ENCODE measurements around the gene JCAD.
"Not testable (repeated sequence)": the region's sequence is repeated elsewhere in the genome, so short reads cannot be mapped to it uniquely, and the experiment has no call there.

JCAD gene

DNA sequence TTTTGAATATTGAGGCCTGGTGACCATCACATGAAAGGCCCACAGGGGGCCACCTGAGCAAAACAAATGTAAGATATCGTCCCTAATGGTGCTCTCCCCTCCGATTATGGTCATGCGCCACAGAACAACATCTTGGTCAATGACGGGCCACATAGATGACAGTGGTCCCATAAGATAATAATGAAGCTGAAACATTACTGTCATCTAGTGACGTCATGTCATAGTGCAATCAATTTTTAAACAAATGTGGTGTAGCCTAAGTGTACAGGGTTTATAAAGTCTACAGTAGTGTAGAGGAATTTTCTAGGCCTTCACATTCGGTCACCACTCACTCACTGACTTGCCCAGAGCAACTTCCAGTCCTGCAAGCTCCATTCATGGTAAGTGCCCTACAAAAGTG, 36.8 kb downstream of the JCAD start:
- DNase-seq: no peak

DNA sequence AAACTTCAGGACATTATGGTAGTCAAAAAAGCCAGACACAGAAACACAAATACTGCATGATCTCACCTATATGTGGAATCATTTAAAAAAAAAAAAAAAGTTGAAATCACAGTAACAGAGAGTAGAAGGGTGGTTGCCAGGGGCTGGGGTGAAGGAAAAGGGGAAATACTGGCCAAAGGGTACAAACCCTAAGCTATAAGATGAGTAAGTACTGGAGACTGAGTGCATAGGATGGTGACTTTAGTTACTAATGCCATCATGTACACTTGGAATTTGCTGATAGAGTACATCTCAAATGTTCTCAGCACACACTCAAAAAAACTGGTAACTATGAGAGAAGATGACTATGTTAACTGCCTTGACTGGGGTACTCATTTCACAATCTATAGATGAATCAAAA, 39.9 kb downstream of the JCAD start:
- no peak for DNase-seq

DNA sequence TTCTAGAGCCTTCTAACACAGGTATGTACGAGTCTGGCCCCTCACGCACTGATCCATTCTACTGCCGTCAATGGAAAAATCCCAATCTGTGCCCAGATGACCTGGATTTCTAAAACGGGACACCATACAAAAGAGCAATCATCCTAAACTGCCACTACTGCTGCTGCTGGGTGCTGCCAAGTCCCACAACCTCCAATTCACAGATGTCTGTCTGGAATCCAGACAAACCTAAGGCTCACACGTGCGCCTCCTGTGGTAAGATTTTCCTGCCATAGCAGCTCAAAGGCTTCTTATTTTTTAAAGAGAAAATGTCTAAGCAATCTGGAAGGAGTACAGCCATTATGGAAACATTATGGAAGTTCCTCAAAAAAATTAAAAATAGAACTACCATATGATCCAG, 40.9 kb downstream of the JCAD start:
- DNase-seq: peak in 1 of 4 experiments; percentile 11

GRCh38 chr10:30017966-30018365, 41.4 kb downstream of the JCAD start:
- DNase-seq: no peak

DNA sequence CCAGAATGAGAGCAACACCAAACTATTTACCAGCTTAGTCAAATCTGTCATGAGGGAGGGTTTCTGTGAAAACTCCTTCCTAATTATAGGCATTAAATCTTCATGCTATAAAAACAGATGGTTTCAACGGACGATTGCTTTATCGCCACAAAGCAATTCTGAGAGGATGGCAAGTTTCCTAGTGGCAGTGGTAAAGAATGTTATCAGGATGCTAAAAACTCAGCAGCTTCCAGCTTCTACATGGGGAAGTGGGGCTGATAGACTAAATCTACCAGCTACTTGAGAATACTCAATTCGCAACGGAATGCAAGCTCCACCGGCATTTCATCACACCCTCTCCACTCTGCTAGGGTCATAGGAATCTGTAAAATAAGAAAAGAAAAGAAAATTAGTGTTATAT, 41.8 kb downstream of the JCAD start:
- DNase-seq: no peak

- DNase-seq: no peak
Observed at GRCh38 chr10:30014511-30014910, 44.9 kb downstream of the JCAD start.

GRCh38 chr10:30013757-30014156, 45.6 kb downstream of the JCAD start:
- DNase-seq: no peak

DNA sequence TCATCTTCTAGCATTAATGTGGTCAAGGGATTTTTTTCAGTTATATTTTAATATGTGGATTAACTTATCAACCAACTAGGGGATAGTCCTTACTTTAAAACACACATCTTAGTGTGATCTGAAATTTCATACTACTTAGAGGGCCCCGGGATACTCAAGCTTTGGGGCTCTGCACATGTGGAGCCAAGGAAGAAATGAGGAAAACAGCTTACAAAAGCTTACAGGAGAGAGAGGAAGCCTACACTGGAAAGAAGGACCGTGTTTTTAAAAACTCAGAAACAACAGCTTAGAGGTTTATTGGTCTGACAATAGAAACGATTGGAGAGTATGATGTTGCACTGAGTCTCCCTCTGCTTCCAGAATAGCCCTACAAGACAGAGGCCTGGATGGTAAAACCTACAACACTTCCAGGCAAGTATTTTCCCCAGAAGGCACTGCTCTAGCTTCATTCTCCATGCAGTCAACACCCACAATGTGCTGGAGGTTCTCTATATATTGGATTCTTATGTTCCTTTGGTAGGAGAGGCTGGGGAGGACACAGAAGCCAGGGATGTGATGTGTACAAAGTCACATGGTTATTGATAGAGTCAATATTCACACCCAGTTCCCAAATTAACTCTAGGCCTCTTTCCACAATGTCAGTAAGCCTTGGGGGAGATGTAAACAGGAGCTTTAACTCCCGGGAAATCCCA, 47.3 kb downstream of the JCAD start:
- DNase-seq: no peak

GRCh38 chr10:30011396-30011795, 48.0 kb downstream of the JCAD start:
- no peak for DNase-seq

DNA sequence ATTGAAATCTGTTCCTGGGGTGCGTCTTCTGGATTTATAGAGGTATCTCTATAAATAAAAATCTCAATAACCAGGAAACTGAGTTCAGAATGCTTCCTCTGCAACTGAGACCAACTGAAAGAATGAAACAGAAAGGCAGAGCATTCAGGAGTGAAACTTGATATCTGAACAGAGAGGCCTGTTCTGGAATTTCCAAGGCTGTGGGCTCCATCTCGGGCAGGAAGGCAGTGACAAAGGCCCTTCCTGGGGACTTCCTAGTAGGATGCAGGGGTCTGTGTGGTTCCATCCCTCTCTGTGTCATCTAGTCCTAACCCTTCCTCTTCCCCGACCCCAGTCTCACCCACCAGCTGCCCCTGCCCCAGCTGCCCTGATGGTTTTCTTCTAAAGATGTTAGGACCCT, 52.0 kb downstream of the JCAD start:
- DNase-seq: no peak

- no peak for DNase-seq
Observed at GRCh38 chr10:30006410-30006809, 53.0 kb downstream of the JCAD start.

DNA sequence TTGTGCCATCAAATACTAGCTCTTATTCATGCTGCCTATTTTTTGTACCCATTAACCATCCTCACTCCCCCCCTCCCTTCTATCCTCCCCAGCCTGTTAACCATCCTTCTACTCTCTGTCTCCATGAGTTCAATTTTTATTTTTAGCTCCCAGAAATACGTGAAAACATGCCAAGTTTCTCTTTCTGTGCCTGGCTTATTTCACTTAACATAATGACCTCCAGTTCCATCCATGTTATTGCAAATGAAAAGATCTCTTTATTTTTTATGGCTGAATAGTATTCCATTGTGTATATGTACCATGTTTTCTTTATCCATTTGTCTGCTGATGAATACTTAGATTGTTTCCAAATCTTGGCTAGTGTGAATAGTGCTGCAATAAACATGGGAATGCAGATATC, 54.3 kb downstream of the JCAD start:
- not testable (repeated sequence) for DNase-seq

- peak; percentile 43 to 73 (median 60) for DNase-seq
Observed at GRCh38 chr10:30002426-30003266, 56.7 kb downstream of the JCAD start.

- DNase-seq: no peak
Observed at GRCh38 chr10:30000802-30001571, 58.4 kb downstream of the JCAD start.

DNA sequence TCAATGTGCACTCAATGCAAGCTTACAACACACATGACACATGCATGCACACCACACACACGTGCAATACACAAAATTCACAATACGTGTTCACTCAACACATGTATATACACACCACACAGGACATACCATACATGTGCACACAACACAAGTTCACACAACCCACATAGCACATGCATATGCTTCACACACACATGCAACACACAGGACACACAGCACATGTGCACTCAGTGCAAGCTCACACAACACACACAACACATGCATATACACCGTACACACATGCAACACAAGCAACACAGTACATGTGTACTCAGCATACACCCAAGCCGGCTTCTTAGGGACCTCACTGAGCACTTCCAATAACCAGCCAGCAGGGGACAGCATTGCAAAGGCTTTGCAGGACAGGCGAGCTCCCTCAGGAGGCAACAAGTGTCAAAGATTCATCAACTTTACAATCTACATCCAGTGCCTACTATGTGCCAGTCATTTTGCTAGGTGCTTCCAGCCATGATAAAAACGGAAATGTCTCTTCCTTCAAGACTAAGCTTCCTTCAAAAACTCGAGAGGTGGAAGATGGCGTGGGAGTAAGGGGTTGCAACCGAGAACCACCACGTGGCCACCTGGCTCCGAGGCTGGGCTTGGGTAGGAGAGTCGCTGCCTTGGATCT, 61.1 kb downstream of the JCAD start:
- peak; percentile 86 to 89 (median 88) for DNase-seq

DNA sequence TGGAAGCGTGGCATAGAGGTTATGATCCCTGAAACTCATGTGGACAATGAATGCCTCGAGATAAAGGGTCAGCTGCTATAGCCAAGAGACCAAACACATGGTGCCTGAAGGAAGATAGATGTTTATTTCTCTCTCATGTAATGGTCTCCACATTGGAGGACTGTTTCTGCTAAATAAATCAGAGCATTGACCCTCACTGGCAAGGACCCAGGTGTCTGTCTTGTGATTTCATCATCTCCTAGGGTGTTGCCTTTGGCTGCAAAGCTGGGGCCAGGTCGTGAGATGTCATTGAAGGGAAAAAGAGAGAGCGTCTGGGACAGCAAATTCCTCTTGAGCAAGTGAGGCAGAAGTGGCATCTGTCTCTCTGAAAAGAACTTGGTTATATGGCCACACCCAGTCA, 64.6 kb downstream of the JCAD start:
- no peak for DNase-seq

DNA sequence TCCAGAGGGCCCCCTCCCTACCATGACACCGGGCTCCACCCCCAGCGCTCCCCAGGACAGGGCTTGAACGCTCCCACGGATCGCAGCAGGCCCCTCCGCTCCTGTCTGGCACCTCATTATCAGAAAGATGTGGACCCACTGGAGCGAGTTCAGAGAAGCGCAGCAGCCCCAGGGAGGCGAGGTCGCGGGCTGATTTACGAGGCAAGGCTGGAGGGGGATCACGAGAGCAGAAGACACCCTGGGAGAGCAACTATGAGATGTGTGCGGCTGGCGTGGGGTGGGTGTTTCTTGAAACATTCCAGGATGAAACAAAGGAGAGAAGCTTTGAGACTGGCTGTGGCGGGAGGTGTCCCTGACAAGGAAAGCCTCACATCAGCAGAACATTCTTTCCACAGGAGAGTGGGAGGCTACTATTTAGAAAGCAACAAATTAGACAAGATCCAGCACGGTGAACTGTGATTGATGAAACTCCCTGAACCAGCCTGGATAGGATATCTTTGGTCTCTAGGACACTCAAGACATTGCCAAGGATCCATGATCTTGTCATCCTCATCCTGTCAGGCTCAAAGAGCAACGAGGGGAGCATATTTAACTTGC, 66.0 kb downstream of the JCAD start:
- DNase-seq: no peak

- no peak for DNase-seq
Observed at GRCh38 chr10:29992914-29993313, 66.5 kb downstream of the JCAD start.

DNA sequence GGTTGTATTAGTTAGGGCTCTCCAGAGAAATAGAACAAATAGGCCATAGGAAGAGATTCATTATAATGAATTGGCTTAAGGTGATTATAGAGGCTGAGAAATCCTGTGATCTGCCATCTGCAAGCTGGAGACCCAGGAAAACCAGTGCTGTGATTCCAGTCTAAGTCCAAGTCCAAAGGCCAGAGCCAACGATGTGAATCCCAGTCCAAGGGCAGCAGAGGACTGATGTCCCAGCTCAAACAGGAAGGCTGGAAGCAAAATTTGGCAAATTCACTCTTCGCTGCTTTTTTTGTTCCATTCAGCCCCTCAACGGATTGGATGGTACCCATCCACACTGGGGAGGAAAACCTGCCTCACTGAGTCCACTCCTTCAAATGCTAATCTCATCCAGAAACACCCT, 68.0 kb downstream of the JCAD start:
- no peak for DNase-seq

DNA sequence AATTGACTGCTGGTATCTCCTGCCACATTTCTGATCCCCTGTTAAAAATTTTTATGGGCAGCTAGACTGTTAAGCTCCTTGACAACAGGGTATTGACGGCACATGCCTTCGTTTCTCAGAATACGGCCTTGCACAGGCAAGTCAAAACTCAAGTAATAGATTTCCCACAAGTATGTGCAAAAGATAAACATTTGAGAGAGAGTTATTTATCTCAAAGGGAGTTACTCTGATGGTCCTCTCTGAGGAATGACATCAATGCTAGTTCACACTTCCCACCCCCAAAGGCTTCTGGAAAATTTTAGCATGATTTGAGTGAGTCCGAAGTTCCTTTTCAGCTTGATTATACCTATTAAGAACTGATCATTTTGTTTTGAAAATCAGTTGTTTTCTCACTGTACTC, 71.9 kb downstream of the JCAD start:
- no peak for DNase-seq

GRCh38 chr10:29982997-29983648, 76.3 kb downstream of the JCAD start:
- peak in 1 of 4 experiments; percentile 2 for DNase-seq

- DNase-seq: no peak
Observed at GRCh38 chr10:29981510-29981909, 77.9 kb downstream of the JCAD start.
